DOHH2 (cell line): ENCODE results near the gene CST6.

Experiments
- CTCF ChIP-seq: fragments of 200-600 bp; sonication (generic); IDR thresholded peaks from one replicate; pipeline ENCODE4 v1.5.1; 2014; ENCODE audit warnings: antibody characterized with exemption, mild to moderate bottlenecking, low read depth, low read length; ENCODE audit not compliant: poor library complexity, severe bottlenecking
- EZH2phosphoT487 ChIP-seq: fragments of 200-600 bp; sonication (generic); IDR thresholded peaks from 2 replicates; pipeline ENCODE4 v1.6.1; 2017; ENCODE audit warnings: borderline replicate concordance, mild to moderate bottlenecking, antibody characterized with exemption, low read length, moderate library complexity, mixed read lengths

GRCh38 chr11:65972116-65972515 lies 39.7 kb upstream of the CST6 start:
- TF ChIP-seq CTCF (no peak), EZH2phosphoT487 (no peak)
